ENCODE measurements around the gene GPR143.

GRCh38 chrX:9785944-9786797 is 20.5 kb upstream of the GPR143 start, which contains the start of gene SHROOM2:
- TF ChIP-seq CTCF (IDR thresholded peaks at IDR 0.05; ENCODE audit: low read depth, low read length, missing input control) = no peak
- TF ChIP-seq SP1 (IDR thresholded peaks at IDR 0.05) = no peak
- TF ChIP-seq JUND (IDR thresholded peaks at IDR 0.05) = no peak
- no peak for TF ChIP-seq TAF1 (conservative IDR thresholded peaks at IDR 0.05)
- no peak for TF ChIP-seq ATF3 (IDR thresholded peaks at IDR 0.05)
